Iris pigment epithelial cell (primary cell): ENCODE data around the gene SFI1.
"Not testable (repeated sequence)": the region's sequence is repeated elsewhere in the genome, so short reads cannot be mapped to it uniquely, and the experiment has no call there.

Experiments used
- DNase-seq: peaks from one replicate; pipeline ENCODE4 v3.0.0-alpha.2; 2011; ENCODE audit warnings: low read depth

SFI1 gene

DNA sequence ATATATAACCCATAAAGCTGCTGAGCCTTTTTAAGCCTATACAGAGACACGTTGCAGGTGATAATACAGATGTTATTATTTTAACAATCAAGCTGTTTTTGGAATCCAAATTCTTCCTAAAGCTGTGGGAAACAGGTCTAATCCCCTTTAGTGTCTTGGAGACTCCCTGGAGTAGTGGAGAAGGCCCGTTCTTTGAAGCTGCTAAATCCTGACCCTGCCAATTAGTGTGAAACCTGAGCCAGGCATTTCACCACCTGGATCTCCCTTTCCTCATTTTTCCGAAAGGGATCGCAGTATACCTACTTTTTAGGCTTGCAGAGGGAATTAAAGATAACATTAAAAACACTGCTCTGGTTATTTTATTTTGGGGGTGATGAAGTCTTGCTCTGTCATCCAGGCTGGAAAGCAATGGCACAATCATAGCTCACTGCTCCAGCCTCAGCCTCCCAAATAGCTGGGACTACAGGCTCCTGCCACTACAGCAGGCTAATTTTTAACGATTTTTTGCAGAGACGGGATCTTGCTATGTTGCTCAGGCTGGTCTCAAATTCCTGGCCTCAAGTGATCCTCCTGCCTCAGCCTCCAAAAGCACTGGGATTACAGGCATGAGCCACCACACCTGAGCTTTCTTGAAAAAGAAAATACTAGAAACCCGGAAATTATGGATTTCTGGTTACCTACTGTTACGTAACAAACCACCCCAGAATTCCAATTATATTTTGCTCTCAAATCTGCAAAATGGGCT is 4.9 kb upstream of the SFI1 start:
- no peak for DNase-seq

DNA sequence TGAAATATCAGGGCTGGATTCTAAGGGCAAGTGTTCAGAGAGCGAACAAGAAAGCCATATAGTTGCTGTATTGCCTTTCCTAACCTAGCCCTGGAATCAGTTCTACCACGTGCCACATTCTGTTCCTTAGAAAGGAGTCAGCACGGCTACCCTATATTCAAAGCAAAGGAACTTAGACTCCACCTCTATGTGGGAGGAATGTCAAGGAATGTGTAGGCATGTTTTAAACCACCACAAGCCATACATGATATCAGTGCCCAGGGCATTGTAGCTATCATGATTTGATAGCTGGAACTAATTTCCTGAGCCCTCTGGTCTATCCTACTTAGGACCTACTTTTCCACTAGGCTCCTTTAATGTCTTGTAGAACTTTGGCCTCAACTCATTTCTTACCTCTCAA is 4.2 kb upstream of the SFI1 start:
- no peak for DNase-seq

DNA sequence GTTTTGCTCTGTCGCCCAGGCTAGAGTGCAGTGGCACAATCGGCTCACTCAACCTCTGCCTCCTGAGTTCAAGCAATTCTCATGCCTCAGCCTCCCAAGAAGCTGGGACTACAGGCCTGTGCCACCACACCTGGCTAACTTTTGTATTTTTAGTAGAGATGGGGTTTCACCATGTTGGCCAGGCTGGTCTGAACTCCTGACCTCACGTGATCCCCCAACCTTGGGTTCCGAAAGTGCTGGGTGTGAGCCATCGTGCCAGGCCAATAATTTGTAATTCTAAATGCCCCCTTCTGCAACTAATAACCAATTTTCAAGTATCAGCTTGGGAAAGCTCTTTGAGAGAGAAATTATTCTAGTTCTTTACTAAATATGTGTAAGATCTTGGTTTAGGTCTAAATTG is 3.0 kb upstream of the SFI1 start:
- not testable (repeated sequence) for DNase-seq

DNA sequence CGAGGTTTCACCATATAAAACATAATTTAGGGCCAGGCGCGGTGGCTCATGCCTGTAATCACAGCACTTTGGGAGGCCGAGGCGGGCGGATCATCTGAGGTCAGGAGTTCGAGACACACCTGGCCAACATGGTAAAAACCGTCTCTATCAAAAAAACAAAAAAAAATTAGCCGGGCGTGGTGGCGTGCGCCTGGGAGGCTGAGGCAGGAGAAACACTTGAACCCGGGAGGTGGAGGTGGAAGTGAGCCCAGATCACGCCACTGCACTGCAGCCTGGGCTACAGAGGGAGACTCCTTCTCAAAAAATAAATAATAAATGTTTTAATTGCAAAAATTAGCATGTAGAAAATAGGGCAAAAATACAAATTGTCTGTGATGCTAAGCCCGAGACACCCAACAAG is 993 bp upstream of the SFI1 start:
- DNase-seq, result no peak

DNA sequence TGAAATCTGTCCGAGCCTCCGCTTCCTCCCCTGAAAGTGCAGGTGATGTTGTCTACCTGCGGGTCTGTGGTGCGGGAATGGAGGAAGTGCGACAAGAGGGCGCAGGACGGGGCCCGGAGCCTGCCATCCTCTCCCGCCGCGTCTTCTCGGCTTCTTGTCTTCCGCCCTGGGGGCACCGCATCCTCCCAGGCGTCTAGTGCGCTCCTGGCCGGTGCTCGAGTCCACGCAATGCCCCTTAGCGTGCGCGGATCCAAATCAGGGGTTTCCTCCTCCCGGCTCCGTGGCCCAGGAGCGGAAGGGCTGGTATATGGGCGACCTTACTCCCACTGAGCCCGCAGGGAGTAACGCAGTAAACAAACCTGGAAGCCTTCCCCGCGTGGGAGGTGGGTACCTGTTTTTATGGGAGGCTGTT is 405 bp downstream of the SFI1 start:
- no peak for DNase-seq

DNA sequence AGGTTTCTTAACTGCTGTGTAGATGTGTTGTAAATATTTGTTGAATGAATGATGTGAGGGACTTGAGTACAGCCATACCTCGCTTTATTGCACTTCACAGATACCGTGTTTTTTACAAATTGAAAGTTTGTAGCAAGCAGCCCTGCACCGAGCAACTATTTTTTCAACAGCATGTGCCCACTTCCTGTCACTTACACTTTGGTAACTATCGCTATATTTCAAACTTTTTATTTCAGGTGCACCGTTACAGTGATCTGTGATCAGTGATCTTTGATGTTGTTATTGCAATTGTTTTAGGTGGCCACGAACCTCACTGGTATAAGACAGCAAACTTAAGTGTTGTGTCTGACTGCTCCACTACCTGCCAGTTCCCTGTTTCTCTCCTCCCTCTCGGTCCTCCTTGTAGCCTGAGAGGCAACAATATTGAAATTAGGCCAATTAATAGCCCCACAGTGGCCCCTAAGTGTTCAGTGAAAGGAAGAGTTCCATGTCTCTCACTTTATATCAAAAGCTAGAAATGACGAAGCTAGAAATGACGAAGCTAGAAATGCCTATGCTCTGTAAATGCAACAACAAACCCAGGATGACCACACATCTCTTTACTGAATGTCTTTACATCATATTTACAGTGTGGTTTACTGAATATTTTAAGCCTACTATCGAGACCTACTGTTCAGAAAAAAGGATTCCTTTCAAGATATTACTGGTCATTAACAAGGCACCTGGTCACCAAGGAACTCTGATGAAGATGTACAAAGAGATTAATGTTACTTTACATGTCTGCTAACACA is 1.0 kb downstream of the SFI1 start:
- no peak for DNase-seq

DNA sequence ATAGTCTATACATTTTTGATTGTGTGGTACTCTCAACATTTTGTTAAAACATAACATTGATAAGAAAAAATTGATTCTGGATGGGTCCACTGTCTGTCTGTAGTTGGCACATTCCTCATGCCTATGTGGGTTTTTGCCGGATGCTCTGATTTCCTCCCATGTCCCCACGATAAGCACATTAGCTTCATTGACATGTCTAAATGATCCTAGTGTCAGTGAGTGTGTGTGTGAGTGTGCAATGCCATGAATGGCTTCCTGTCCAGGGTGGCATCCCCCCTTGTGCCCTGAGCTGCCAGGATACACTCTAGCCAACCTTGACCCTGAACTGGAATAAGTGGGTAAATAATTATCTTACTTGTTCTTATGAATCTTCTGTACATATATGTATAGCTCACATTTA is 5.4 kb downstream of the SFI1 start:
- DNase-seq, result no peak

DNA sequence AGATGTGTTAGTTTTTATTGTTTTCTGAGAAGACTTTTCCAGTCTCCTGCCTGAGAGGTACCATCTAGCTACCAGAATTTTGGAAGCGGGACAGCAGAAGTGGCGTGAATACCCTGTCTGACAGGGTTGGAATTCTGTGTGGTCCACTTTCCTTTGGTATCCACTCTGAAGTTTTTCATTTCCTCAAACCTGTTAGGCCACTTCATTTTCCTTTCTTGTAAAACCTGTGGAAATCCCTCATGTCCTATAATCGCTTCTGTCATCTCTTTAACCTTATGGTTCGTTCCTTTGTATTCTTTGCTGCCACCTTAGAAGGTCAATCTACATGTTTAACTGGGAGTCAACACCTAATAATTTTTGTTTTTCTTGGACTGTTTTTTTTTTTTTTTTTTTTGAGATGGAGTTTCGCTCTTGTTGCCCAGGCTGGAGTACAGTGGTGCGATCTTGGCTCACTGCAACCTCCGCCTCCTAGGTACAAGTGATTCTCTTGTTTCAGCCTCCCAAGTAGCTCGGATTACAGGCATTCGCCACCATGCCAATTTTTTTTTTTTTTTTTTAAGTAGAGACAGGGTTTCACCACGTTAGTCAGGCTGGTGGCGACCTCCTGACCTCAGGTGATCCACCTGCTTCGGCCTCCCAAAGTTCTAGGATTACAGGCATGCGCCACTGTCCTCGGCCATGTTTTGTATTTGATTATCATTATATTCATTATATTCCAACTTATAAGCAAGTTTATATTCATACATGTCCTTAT is 7.1 kb downstream of the SFI1 start:
- DNase-seq, result no peak

DNA sequence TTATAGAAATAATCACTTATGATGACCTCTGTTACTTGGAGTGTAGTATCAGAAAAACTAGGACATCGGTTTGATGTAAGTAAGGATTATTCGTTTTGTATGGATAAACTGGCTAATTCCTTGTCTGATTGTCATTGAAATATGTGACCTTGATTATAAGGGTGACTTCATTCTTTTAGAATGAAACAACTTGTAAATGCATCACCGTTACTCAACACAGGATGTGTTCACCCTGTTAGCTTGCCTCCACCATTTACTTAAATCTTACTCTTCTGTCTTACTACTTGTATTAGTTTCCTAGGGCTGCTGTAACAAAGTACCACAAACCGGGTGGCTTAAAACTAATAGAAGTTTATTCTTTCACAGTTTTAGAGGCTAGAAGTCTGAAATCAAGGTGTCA is 7.9 kb downstream of the SFI1 start:
- peak; percentile 79 for DNase-seq

DNA sequence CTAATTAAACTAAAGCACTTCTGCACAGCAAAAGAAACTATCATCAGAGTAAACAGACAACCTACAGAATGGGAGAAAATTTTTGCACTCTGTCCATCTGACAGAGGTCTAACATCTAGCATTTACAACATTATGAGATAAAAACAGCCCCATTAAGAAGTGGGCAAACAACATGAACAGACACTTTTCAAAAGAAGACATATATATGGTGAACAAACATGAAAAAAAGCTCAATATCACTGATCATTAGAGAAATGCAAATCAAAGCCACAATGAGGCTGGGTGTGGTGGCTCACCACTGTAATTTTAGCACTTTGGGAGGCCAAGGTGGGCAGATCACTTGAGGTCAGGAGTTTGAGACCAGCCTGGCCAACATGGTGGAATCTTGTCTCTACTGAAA is 11.2 kb downstream of the SFI1 start:
- not testable (repeated sequence) for DNase-seq

DNA sequence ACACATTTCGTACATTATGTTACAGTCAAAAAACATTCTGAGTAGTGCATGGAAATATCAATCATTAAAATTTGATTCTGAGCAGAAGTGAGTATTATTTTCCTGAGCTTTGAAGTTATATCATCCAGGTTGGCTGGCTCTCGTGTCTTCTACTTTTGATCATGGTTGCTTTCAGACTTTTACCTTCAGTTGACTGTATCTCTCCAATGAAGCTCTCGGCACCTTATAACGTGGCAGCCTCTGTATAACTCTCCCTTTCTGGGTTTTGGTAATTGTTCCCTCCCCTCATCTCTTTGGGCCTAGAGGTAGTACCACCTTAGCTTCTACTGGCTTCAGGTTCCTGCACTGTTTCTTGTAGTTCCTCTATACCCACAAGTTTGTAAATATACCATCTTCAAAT is 12.2 kb downstream of the SFI1 start:
- no peak for DNase-seq

DNA sequence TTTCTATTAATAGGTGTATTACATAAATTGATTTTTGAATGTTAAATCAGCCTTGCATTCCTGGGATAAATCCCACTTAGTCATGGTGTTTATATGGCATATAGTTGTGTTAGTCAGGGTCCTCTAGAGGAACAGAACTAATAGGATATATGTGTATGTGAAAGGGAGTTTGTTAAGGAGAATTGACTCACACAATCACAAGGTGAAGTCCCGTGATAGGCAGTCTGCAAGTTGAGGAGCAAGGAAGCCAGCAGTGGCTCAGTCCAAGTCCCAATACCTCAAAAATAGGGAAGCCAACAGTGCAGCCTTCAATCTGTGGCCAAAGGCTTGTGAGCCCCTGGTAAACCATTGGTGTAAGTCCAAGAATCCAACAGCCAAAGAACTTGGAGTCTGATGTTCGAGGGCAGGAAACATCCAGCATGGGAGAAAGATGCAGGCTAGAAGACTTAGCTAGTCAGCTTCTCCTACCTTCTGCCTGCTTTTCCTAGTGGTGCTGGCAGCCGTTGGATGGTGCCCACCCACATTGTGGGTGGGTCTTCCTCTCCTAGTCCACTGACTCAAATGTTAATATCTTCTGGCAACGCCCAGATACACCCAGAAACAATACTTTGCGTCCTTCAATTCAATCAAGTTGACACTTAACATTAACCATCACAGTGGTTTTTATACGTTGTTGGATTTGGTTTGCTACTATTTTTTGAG is 12.9 kb downstream of the SFI1 start:
- DNase-seq, result peak; percentile 39

DNA sequence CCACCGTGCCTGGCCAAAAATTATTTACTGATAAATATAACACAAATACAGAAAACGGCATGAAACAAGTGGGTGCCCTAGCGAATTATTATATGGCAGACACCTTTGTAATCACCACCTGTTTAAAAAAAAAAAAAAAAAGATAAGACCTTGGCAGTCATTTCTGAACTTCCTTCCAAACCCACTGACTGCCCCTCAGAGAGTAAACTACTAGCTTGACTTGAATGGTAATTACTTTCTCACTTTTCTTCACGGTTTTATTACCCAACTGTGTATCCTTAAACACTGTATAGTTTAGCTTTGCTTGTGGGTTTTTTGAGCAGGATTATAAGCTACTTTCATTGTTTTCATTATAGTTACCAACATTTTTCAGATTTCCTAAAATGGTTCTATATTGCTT is 23.7 kb downstream of the SFI1 start:
- DNase-seq, result no peak

DNA sequence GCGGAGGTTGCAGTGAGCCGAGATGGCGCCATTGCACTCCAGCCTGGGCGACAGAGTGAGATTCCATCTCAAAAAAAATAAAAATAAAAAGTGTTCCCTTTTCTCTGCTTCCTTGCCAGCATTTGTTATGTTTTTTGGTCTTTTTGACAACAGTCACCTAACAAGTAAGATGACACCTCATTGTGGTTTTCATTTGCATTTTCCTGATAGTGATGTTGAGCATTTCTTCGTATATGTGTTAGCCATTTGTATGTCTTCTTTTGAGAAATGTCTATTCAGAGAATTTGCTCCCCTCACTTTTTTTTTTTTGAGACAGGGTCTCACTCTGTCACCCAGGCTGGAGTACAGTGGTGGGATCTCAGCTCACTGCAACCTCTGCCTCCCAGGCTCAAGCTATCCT is 27.8 kb downstream of the SFI1 start:
- DNase-seq, result not testable (repeated sequence)

DNA sequence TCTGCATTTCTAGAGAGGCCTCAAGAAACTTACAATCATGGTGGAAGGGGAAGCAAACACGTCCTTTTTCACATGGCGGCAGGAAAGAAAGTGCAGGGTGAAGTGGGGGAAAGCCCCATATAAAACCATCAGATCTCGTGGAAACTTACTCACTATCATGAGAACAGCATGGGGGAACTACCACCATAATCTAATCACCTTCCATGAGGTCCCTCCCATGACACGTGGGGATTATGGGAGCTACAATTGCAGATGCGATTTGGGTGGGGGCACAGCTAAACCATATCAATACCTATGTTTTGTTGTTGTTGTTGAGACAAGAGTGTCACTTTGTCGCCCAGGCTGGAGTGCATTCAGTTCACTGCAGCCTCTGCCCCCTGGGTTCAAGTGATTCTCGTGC is 29.9 kb downstream of the SFI1 start:
- DNase-seq, result no peak

DNA sequence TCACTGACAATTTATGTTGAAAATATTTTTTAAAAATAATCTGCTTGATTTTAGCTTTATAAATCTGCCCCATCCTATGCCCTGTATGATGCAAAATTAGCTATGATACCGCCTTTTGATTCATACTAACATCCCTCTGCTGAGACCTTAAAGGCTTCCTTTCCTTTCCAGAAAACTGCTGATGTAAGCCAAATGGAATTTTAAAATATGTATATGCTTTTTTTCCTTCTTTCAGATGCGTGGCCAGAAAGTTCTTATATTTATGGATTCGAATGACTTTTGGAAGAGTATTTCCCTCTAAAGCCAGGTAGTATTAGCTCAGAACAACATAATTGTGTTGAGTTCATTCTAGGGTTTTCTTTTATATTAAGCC is 34.5 kb downstream of the SFI1 start:
- peak; percentile 66 for DNase-seq

DNA sequence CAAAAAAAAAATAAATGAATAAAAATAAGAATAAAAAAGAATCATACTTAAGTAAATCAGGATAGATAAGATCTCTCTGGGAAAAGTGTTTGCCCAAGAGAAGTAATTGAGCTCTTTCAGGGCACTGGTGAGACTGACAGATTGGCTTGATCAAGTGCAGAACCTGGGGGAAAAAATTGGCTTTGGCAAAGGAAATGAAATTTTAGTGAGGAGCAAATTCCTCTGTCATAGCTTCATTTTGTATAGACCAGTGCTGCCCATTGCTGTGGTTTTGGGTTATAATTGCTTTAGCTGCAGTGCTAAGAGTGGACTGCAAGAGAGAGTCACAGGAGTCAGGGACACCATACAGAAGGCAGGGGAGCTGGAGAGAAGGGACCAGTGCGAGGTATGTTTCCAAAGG is 35.7 kb downstream of the SFI1 start:
- no peak for DNase-seq

DNA sequence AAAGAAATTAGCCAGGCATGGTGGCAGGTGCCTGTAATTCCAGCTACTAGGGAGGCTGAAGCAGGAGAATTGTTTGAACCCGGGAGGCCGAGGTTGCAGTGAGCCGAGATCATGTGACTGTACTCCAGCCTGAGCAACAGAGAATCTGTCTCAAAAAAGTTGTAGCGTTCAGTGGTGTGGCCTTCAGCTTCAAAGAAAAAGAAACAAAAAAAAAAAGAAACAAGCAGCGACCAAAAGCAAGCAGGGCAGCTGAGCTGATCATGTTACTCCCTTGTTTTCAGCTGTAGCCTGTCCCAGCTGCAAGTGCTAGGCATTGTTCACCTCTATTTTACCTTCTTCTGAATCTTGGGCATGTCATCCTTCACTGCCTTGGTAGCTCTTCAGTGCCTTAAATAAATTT is 37.0 kb downstream of the SFI1 start:
- DNase-seq, result no peak

DNA sequence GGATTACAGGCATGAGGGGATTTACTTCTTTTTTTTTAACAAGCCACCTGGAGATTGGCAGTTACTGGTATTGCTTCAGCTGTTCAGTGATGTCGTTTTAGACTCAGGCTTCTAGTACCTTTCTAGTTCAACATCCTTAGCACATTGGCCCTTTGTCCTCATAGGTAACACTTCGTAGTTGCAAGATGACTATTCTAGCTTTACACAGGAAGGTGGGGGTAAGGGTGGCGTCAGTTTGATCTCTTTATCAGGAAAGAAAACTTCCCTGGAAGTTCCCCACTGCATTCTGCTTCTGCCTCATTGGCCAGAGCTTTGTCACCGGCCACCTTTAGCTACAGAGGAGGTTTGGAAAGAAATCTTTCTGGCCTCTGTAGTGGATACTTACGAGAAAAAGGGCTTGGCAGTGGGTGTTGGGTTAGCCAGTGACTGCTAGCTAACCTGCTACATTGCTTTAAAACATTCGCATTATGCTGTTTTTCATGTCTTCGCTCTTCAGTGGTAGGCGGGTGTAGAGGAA is 40.7 kb downstream of the SFI1 start:
- DNase-seq, result no peak

DNA sequence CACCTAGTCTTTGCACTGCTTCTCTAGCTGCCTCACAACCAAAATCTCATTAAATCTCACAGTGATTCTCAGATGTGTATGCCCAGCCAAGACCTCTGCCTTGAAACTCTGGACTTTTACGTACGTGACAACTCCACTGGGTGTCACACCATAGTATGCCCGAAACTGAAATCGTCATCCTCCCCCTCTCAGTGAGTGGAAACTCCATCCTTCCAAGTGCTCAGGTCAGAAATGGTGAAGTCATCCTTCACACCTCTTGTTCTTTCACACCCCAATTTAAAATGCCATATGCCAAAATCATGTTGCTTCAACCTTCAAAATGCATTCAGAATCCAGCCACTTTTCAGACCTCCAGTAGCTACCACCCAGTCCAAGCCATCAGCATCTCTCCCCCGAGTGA is 42.5 kb downstream of the SFI1 start:
- no peak for DNase-seq

DNA sequence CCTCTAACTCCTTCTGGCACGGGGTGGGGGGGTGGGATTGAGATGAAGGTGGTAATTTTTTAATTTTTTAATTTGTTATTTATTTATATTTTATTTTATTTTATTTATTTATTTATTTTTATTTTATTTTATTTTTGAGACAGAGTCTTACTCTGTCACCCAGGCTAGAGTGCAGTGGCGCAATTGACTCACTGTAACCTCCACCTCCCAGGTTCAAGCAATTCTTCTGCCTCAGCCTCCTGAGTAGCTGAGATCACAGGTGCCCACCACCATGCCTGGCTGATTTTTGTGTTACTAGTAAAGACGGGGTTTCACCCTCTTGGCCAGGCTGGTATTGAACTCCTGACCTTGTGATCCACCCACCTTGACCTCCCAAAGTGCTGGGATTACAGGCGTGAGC is 43.8 kb downstream of the SFI1 start:
- DNase-seq, result not testable (repeated sequence)

DNA sequence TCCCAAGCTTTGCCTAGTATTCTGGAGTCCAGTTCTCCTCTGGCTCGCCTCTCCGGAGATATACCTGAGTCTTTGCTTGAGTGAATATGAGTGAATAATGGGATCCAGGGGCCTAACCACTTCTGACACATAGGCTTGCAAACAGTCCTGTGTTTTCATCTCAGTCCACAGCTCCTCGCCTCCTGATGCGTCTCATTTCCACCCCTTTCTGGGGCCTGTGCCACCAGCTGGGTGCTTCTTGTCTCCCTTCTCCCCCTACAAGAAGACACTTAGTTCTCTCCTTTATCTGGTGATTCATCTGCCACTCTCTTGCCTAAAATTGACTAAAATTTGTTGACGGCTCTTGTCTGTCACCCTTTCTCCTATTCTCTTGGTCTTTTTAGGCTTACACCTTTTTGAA is 44.6 kb downstream of the SFI1 start:
- DNase-seq, result no peak
